KOPT-K1 (cell line): ENCODE data around the gene PAX5.
A peak's percentile ranks its signal among the peaks of the same experiment; 100 is the strongest.
"Not testable (repeated sequence)": the region's sequence is repeated elsewhere in the genome, so short reads cannot be mapped to it uniquely, and the experiment has no call there.

Source experiments
- H3K27ac ChIP-seq: fragments of 200-600 bp; sonication (generic); 2 replicates; pipeline ENCODE4 v1.5.1; 2016; ENCODE audit warnings: antibody characterized with exemption, mild to moderate bottlenecking, low read depth, low read length; ENCODE audit not compliant: poor library complexity, severe bottlenecking
- H3K36me3 ChIP-seq: fragments of 200-600 bp; sonication (generic); 2 replicates; pipeline ENCODE4 v1.5.1; 2017; ENCODE audit warnings: antibody characterized with exemption, mild to moderate bottlenecking, low read length, moderate library complexity; ENCODE audit not compliant: insufficient read depth
- H3K9me3 ChIP-seq: fragments of 200-600 bp; sonication (generic); 2 replicates; pipeline ENCODE4 v1.5.1; 2017; ENCODE audit warnings: antibody characterized with exemption, low read length, mild to moderate bottlenecking; ENCODE audit not compliant: insufficient read depth, poor library complexity, severe bottlenecking

Gene PAX5

GRCh38 chr9:37033682-37034304, at the start of gene PAX5:
Gene PAX5, minus strand, starts transcription at chr9:37034268. Its CDS starts 237 bp downstream, at chr9:37034031.
- no peak within 1 kb of the TSS for H3K27ac ChIP-seq
- H3K36me3 ChIP-seq = no peaks in the 10 kb centered on the region
- peaks cover 9% of the 10 kb centered on the region for H3K9me3 ChIP-seq

- no peak overlapping the region for H3K27ac ChIP-seq
Observed at GRCh38 chr9:37083654-37084053, 49.6 kb upstream of the PAX5 start.

GRCh38 chr9:37082214-37082765, 48.2 kb upstream of the PAX5 start:
- Histone ChIP-seq H3K27ac (no peak overlapping the region), H3K9me3 (no peaks in the 10 kb centered on the region), H3K36me3 (peaks cover 28% of the 10 kb centered on the region)

More at GRCh38 chr9:37083654-37084053, 49.6 kb upstream of the PAX5 start:
- no peaks in the 10 kb centered on the region for H3K9me3 ChIP-seq
- H3K36me3 ChIP-seq = peaks cover 41% of the 10 kb centered on the region

GRCh38 chr9:37081507-37081906, 47.4 kb upstream of the PAX5 start:
- H3K36me3 ChIP-seq = peaks cover 20% of the 10 kb centered on the region
- not testable (repeated sequence) for H3K27ac ChIP-seq, H3K9me3 ChIP-seq

- H3K36me3 ChIP-seq, H3K9me3 ChIP-seq: not testable (repeated sequence)
- peak overlapping the region; percentile 78 for H3K27ac ChIP-seq
Observed at GRCh38 chr9:37080165-37080628, 46.1 kb upstream of the PAX5 start.

GRCh38 chr9:37079370-37080164, 45.5 kb upstream of the PAX5 start:
- peak overlapping the region; percentile 78 for H3K27ac ChIP-seq
- H3K9me3 ChIP-seq = no peaks in the 10 kb centered on the region
- 0 out of 2 replicates have a peak, but pooled peaks cover 7% of the 10 kb centered on the region for H3K36me3 ChIP-seq

- not testable (repeated sequence) for H3K36me3 ChIP-seq, H3K27ac ChIP-seq, H3K9me3 ChIP-seq
Observed at GRCh38 chr9:37074790-37075189, 40.7 kb upstream of the PAX5 start.

- no peaks in the 10 kb centered on the region for H3K9me3 ChIP-seq
- no peaks in the 10 kb centered on the region for H3K36me3 ChIP-seq
- no peak overlapping the region for H3K27ac ChIP-seq
Observed at GRCh38 chr9:37066139-37066725, 32.2 kb upstream of the PAX5 start.

- H3K9me3 ChIP-seq = no peaks in the 10 kb centered on the region
- no peak overlapping the region for H3K27ac ChIP-seq
- H3K36me3 ChIP-seq = no peaks in the 10 kb centered on the region
Observed at GRCh38 chr9:37062336-37062735, 28.3 kb upstream of the PAX5 start.

GRCh38 chr9:37061768-37062167, 27.7 kb upstream of the PAX5 start:
- no peaks in the 10 kb centered on the region for H3K36me3 ChIP-seq
- no peak overlapping the region for H3K27ac ChIP-seq
- no peaks in the 10 kb centered on the region for H3K9me3 ChIP-seq

- H3K36me3 ChIP-seq = no peaks in the 10 kb centered on the region
- H3K9me3 ChIP-seq = no peaks in the 10 kb centered on the region
- no peak overlapping the region for H3K27ac ChIP-seq
Observed at GRCh38 chr9:37060833-37061232, 26.8 kb upstream of the PAX5 start.

GRCh38 chr9:37056046-37056920, 22.2 kb upstream of the PAX5 start:
- H3K9me3 ChIP-seq = no peaks in the 10 kb centered on the region
- H3K36me3 ChIP-seq = no peaks in the 10 kb centered on the region
- no peak overlapping the region for H3K27ac ChIP-seq

GRCh38 chr9:37054363-37054720, 20.3 kb upstream of the PAX5 start:
- H3K9me3 ChIP-seq, H3K27ac ChIP-seq, H3K36me3 ChIP-seq: not testable (repeated sequence)

- Histone ChIP-seq H3K9me3 (no peaks in the 10 kb centered on the region), H3K27ac (no peak overlapping the region), H3K36me3 (no peaks in the 10 kb centered on the region)
Observed at GRCh38 chr9:37053684-37054362, 19.8 kb upstream of the PAX5 start.
